NCI-H1694 treated with DMSO at 0.1 percent for 48 hours (cell line): Measurements from ENCODE around the gene KCNE5.
"Not testable (repeated sequence)": the region's sequence is repeated elsewhere in the genome, so short reads cannot be mapped to it uniquely, and the experiment has no call there.

Experiments
- DNase-seq: peaks from one replicate; lab custom pipeline; 2025; lab: John Stamatoyannopoulos, UW

The KCNE5 gene

GRCh38 chrX:109624641-109625616 is at the start of gene KCNE5:
KCNE5 (minus strand) TSS chrX:109625172; CDS start chrX:109625020, 152 bp downstream.
- no peak for DNase-seq

- no peak for DNase-seq
Observed at GRCh38 chrX:109672239-109672638, 47.3 kb upstream of the KCNE5 start.

- not testable (repeated sequence) for DNase-seq
Observed at GRCh38 chrX:109671170-109671569, 46.2 kb upstream of the KCNE5 start.

GRCh38 chrX:109667986-109668385 is 43.0 kb upstream of the KCNE5 start:
- DNase-seq, result no peak

- no peak for DNase-seq
Observed at GRCh38 chrX:109660435-109661143, 35.6 kb upstream of the KCNE5 start.

GRCh38 chrX:109658391-109658790 is 33.4 kb upstream of the KCNE5 start:
- no peak for DNase-seq

- not testable (repeated sequence) for DNase-seq
Observed at GRCh38 chrX:109657364-109657763, 32.4 kb upstream of the KCNE5 start.

- no peak for DNase-seq
Observed at GRCh38 chrX:109656774-109657173, 31.8 kb upstream of the KCNE5 start.

- DNase-seq, result no peak
Observed at GRCh38 chrX:109655502-109656201, 30.7 kb upstream of the KCNE5 start.

- DNase-seq, result no peak
Observed at GRCh38 chrX:109654516-109655109, 29.6 kb upstream of the KCNE5 start.

- not testable (repeated sequence) for DNase-seq
Observed at GRCh38 chrX:109644671-109645070, 19.7 kb upstream of the KCNE5 start.

- DNase-seq, result no peak
Observed at GRCh38 chrX:109643687-109644086, 18.7 kb upstream of the KCNE5 start.

- no peak for DNase-seq
Observed at GRCh38 chrX:109638158-109638557, 13.2 kb upstream of the KCNE5 start.

GRCh38 chrX:109637477-109637876 is 12.5 kb upstream of the KCNE5 start:
- not testable (repeated sequence) for DNase-seq

GRCh38 chrX:109635146-109635545 is 10.2 kb upstream of the KCNE5 start:
- peak; percentile 31 for DNase-seq

- peak; percentile 9 for DNase-seq
Observed at GRCh38 chrX:109632906-109633504, 8.0 kb upstream of the KCNE5 start.

GRCh38 chrX:109629310-109629709 is 4.3 kb upstream of the KCNE5 start:
- DNase-seq, result peak; percentile 7

- no peak for DNase-seq
Observed at GRCh38 chrX:109626637-109627036, 1.7 kb upstream of the KCNE5 start.

- no peak for DNase-seq
Observed at GRCh38 chrX:109623997-109624396, 975 bp downstream of the KCNE5 start.

- DNase-seq, result no peak
Observed at GRCh38 chrX:109622270-109622669, 2.7 kb downstream of the KCNE5 start.

GRCh38 chrX:109619771-109620170 is 5.2 kb downstream of the KCNE5 start:
- no peak for DNase-seq
